ENCODE results near the gene SYCN. TPM values are rescaled to one million over a fixed set of nuclear protein-coding genes. Genes with fewer than 3 reads are reported as not detected.
"Not testable (repeated sequence)": the region's sequence is repeated elsewhere in the genome, so short reads cannot be mapped to it uniquely, and the experiment has no call there.

Gene SYCN
- total RNA-seq, 1 donor from 2014 or later: not detected

GRCh38 chr19:39223703-39224279 is 19.7 kb upstream of the SYCN start:
- DNase-seq: no peak

- not testable (repeated sequence) for DNase-seq
Measured at GRCh38 chr19:39219108-39219507, 15.0 kb upstream of the SYCN start.

GRCh38 chr19:39218230-39219007 is 14.4 kb upstream of the SYCN start:
- no peak for DNase-seq

GRCh38 chr19:39217094-39217493 is 13.0 kb upstream of the SYCN start:
- no peak for DNase-seq

- not testable (repeated sequence) for DNase-seq
Measured at GRCh38 chr19:39215323-39215722, 11.3 kb upstream of the SYCN start.

GRCh38 chr19:39212375-39212742 is 8.3 kb upstream of the SYCN start:
- DNase-seq: no peak

GRCh38 chr19:39211731-39212374 is 7.8 kb upstream of the SYCN start:
- no peak for DNase-seq

- no peak for DNase-seq
Measured at GRCh38 chr19:39209196-39209595, 5.1 kb upstream of the SYCN start.

- no peak for DNase-seq
Measured at GRCh38 chr19:39208175-39208795, 4.2 kb upstream of the SYCN start.

- no peak for DNase-seq
Measured at GRCh38 chr19:39207293-39207836, 3.3 kb upstream of the SYCN start.

- DNase-seq: no peak
Measured at GRCh38 chr19:39206122-39206521, 2.1 kb upstream of the SYCN start.

GRCh38 chr19:39205449-39205764 is 1.3 kb upstream of the SYCN start:
- DNase-seq: no peak

GRCh38 chr19:39202998-39203355 is 1.1 kb downstream of the SYCN start:
- DNase-seq: no peak

- DNase-seq: no peak
Measured at GRCh38 chr19:39200803-39201115, 3.3 kb downstream of the SYCN start.

GRCh38 chr19:39200066-39200802 is 3.8 kb downstream of the SYCN start:
- DNase-seq: no peak

GRCh38 chr19:39199025-39199424 is 5.0 kb downstream of the SYCN start:
- no peak for DNase-seq

GRCh38 chr19:39197808-39198207 is 6.3 kb downstream of the SYCN start:
- no peak for DNase-seq

- DNase-seq: no peak
Measured at GRCh38 chr19:39196860-39197562, 7.1 kb downstream of the SYCN start, which contains the start of gene NCCRP1. NCCRP1 (plus strand) TSS chr19:39196964; CDS start chr19:39196983, 19 bp downstream.

GRCh38 chr19:39196320-39196719 is 7.7 kb downstream of the SYCN start:
- no peak for DNase-seq

- DNase-seq: no peak
Measured at GRCh38 chr19:39195755-39196154, 8.3 kb downstream of the SYCN start.

- no peak for DNase-seq
Measured at GRCh38 chr19:39194832-39195542, 9.1 kb downstream of the SYCN start.

Measured in occipital lobe (tissue), 2 donors.